K562 (cell line): ENCODE measurements around the gene GAL3ST3. TPM values are rescaled to one million over a fixed set of nuclear protein-coding genes. Genes with fewer than 3 reads are reported as not detected.

ENCODE experiments used
- BCL6 ChIP-seq: fragments of 250-450 bp; sonication (Bioruptor Pico); IDR thresholded peaks from 2 replicates; pipeline ENCODE4 v1.4.0; 2020
- BRCA1 ChIP-seq, 2 experiments: fragments of 450-650 bp in 1 of 2; sonication (generic) in 1 of 2; formaldehyde crosslinking in 1 of 2; IDR thresholded peaks; 2 replicates each; pipeline versions ENCODE4 v1.5.0 to v1.6.1; 2017 to 2020; ENCODE audit warnings: mild to moderate bottlenecking in 1 of 2, missing genetic modification reagents in 1 of 2
- CREB5 ChIP-seq: fragments of 250-450 bp; sonication (Bioruptor Pico); IDR thresholded peaks from 2 replicates; pipeline ENCODE4 v1.5.0; 2020; ENCODE audit warnings: mild to moderate bottlenecking
- DEAF1 ChIP-seq: fragments of 450-650 bp; formaldehyde crosslinking; IDR thresholded peaks from 2 replicates; pipeline ENCODE4 v1.4.0; 2020; ENCODE audit warnings: mild to moderate bottlenecking, moderate library complexity
- DIDO1 ChIP-seq: fragments of 450-650 bp; IDR thresholded peaks from 2 replicates; pipeline ENCODE4 v1.6.1; 2016; ENCODE audit warnings: low read depth, missing biosample characterization, missing genetic modification characterization
- E2F6 ChIP-seq, 2 experiments: IDR thresholded peaks; 2 replicates each; pipeline ENCODE4 v1.6.1; 2011; ENCODE audit warnings: borderline replicate concordance in 1 of 2, control low read depth in 1 of 2, low read depth in 1 of 2, low read length in 1 of 2, mild to moderate bottlenecking in 1 of 2, mixed read lengths in 1 of 2, moderate library complexity in 1 of 2; ENCODE audit not compliant: insufficient read depth in 1 of 2, insufficient read length in 1 of 2, poor library complexity in 1 of 2, severe bottlenecking in 1 of 2; ENCODE audit errors: extremely low read depth in 1 of 2
- MAFF ChIP-seq: IDR thresholded peaks from 2 replicates; pipeline ENCODE4 v1.6.1; 2012; ENCODE audit warnings: low read length, improper control_type of control experiment
- RB1 ChIP-seq: fragments of 450-650 bp; IDR thresholded peaks from 2 replicates; pipeline ENCODE4 v1.6.1; 2017; ENCODE audit warnings: low read depth, mild to moderate bottlenecking
- RCOR1 ChIP-seq, 2 experiments: IDR thresholded peaks; 2 replicates each; pipeline ENCODE4 v1.6.1; 2012; ENCODE audit warnings: low read depth in 2 of 2, low read length in 2 of 2, borderline replicate concordance in 1 of 2, improper control_type of control experiment in 1 of 2
- SMARCC2 ChIP-seq: fragments of 450-650 bp; IDR thresholded peaks from 2 replicates; pipeline ENCODE4 v1.6.1; 2017; ENCODE audit warnings: antibody characterized with exemption, moderate library complexity, mild to moderate bottlenecking, low read depth
- ZBTB1 ChIP-seq: sonication (generic); formaldehyde crosslinking; IDR thresholded peaks from 2 replicates; pipeline ENCODE4 v1.8.1; 2023; ENCODE audit warnings: missing genetic modification reagents, low read depth, mild to moderate bottlenecking, borderline replicate concordance
- ZBTB49 ChIP-seq: sonication (generic); formaldehyde crosslinking; IDR thresholded peaks from 2 replicates; pipeline ENCODE4 v1.8.0; 2022; ENCODE audit warnings: missing genetic modification reagents, mild to moderate bottlenecking, borderline replicate concordance
- ZBTB9 ChIP-seq: fragments of 450-650 bp; formaldehyde crosslinking; IDR thresholded peaks from 2 replicates; pipeline ENCODE4 v1.4.0; 2020; ENCODE audit warnings: mild to moderate bottlenecking, moderate library complexity
- ZFX ChIP-seq: sonication (generic); formaldehyde crosslinking; IDR thresholded peaks from 2 replicates; pipeline ENCODE4 v1.8.0; 2022; ENCODE audit warnings: mild to moderate bottlenecking, missing genetic modification reagents, moderate library complexity
- ZNF140 ChIP-seq: fragments of 250-450 bp; sonication (Bioruptor Pico); IDR thresholded peaks from 2 replicates; pipeline ENCODE4 v1.8.0; 2021; ENCODE audit warnings: moderate library complexity, mild to moderate bottlenecking, inconsistent platforms
- ZNF239 ChIP-seq: fragments of 250-450 bp; sonication (Bioruptor Pico); IDR thresholded peaks from 2 replicates; pipeline ENCODE4 v1.4.0; 2020; ENCODE audit warnings: mild to moderate bottlenecking
- ZNF347 ChIP-seq: fragments of 450-650 bp; formaldehyde crosslinking; IDR thresholded peaks from 2 replicates; pipeline ENCODE4 v1.4.0; 2020; ENCODE audit warnings: low read depth, mild to moderate bottlenecking, moderate library complexity
- ZNF408 ChIP-seq: fragments of 250-450 bp; sonication (Bioruptor Pico); IDR thresholded peaks from 2 replicates; pipeline ENCODE4 v1.4.0; 2020; ENCODE audit warnings: low read depth, mild to moderate bottlenecking, moderate library complexity
- polyA plus RNA-seq, 8 experiments: library from polyadenylated mRNA; depleted of rRNA in 4 of 8; stranded (reverse) in 5 of 8; unstranded in 3 of 8; fragments of >200 nt; fragmentation: Nextera tagmentation in 2 of 8; fragmentation: Illumina TruSeq in 1 of 8; extraction: Ambion mirVana in 2 of 8; extraction: Trizol in 1 of 8; gene quantifications; 2 replicates each; pipeline versions ENCODE4 v1.2.1 to v1.2.3, GENCODE V29; 2011 to 2014; ENCODE audit warnings: inconsistent platforms in 1 of 8, missing spikeins in 1 of 8
- total RNA-seq, 7 experiments: library from RNA; depleted of rRNA in 6 of 7; stranded (reverse); fragments of >200 nt in 6 of 7; fragmentation: Illumina TruSeq in 2 of 7; extraction: Trizol in 2 of 7; gene quantifications; 2 replicates each; pipeline versions ENCODE4 v1.2.1 to v1.2.3, GENCODE V29; 2011 to 2021; ENCODE audit warnings: low replicate concordance in 1 of 7

GAL3ST3 gene
- total and polyA plus RNA-seq, 9 of the 15 experiments (the other 6 are each of a cell fraction or from before 2014, with no cell fraction given), result not detected

GRCh38 chr11:66069715-66070603, 21.0 kb upstream of the GAL3ST3 start, which contains the start of gene PACS1 (continued):
- peak; percentile 60 to 86 for TF ChIP-seq E2F6 (IDR thresholded peaks at IDR 0.05; ENCODE audit: borderline replicate concordance in 1 of 2, extremely low read depth in 1 of 2, insufficient read depth in 1 of 2, insufficient read length in 1 of 2, low read depth in 1 of 2, low read length in 1 of 2, poor library complexity in 1 of 2, severe bottlenecking in 1 of 2)
- peak; percentile 39; the same call in 1 of the 2 replicates for TF ChIP-seq RB1
- TF ChIP-seq CREB5 (CRISPR knock-in tag), result no peak
- peak; percentile 53; the same call in 1 of the 2 replicates for TF ChIP-seq ZBTB9 (CRISPR knock-in tag)
- TF ChIP-seq MAFF, result no peak
- TF ChIP-seq ZBTB49, result no peak
- no peak for TF ChIP-seq DEAF1 (CRISPR knock-in tag)
- TF ChIP-seq ZNF239, result no peak
- no peak; the same call in 1 of the 2 replicates for TF ChIP-seq ZFX (CRISPR knock-in tag)
- TF ChIP-seq SMARCC2, result no peak
- TF ChIP-seq ZNF347 (CRISPR knock-in tag), result no peak
- TF ChIP-seq DIDO1 (tag), result no peak
- TF ChIP-seq BRCA1 (IDR thresholded peaks at IDR 0.05), result no peak
- no peak for TF ChIP-seq BRCA1 (CRISPR knock-in tag; IDR thresholded peaks at IDR 0.05)
- no peak for TF ChIP-seq ZNF408 (CRISPR knock-in tag)
- no peak for TF ChIP-seq ZBTB1 (CRISPR knock-in tag)
- no peak for TF ChIP-seq BCL6 (CRISPR knock-in tag)
- no peak for TF ChIP-seq RCOR1 (IDR thresholded peaks at IDR 0.05; ENCODE audit: borderline replicate concordance in 1 of 2, low read depth in 2 of 2, low read length in 2 of 2)
- TF ChIP-seq ZNF140 (CRISPR knock-in tag), result no peak
